GM12873 (cell line): Measurements from ENCODE around the gene PPP2R5E.

Source experiments
- TF ChIP-seq, protein P1 (sequence below): IDR thresholded peaks from 2 replicates; pipeline ENCODE4 v1.5.1; 2012; ENCODE audit warnings: low read depth, mild to moderate bottlenecking, moderate library complexity, low read length, control low read depth; ENCODE audit not compliant: insufficient read depth; ENCODE audit errors: missing control alignments

The PPP2R5E gene

DNA sequence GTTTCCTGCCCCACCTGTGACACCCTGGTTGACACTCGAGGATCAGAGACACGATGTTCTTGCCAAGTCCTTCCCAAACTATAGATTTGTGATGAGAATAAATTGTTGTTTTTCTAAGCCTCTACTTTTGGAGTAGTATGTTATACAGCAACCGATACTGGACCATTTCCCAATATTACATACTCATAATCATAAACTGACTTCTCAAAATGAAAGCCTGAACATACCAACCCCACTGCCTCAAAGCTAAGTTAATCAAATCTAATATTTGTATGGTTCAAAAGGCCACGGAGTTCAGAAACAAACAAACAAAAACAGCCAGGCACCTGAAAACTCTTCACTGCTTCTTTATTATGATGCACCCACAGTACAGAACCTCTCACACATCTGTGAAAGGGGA, 172.1 kb downstream of the PPP2R5E start:
- TF ChIP-seq, protein P1, sequence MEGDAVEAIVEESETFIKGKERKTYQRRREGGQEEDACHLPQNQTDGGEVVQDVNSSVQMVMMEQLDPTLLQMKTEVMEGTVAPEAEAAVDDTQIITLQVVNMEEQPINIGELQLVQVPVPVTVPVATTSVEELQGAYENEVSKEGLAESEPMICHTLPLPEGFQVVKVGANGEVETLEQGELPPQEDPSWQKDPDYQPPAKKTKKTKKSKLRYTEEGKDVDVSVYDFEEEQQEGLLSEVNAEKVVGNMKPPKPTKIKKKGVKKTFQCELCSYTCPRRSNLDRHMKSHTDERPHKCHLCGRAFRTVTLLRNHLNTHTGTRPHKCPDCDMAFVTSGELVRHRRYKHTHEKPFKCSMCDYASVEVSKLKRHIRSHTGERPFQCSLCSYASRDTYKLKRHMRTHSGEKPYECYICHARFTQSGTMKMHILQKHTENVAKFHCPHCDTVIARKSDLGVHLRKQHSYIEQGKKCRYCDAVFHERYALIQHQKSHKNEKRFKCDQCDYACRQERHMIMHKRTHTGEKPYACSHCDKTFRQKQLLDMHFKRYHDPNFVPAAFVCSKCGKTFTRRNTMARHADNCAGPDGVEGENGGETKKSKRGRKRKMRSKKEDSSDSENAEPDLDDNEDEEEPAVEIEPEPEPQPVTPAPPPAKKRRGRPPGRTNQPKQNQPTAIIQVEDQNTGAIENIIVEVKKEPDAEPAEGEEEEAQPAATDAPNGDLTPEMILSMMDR, result no peak

DNA sequence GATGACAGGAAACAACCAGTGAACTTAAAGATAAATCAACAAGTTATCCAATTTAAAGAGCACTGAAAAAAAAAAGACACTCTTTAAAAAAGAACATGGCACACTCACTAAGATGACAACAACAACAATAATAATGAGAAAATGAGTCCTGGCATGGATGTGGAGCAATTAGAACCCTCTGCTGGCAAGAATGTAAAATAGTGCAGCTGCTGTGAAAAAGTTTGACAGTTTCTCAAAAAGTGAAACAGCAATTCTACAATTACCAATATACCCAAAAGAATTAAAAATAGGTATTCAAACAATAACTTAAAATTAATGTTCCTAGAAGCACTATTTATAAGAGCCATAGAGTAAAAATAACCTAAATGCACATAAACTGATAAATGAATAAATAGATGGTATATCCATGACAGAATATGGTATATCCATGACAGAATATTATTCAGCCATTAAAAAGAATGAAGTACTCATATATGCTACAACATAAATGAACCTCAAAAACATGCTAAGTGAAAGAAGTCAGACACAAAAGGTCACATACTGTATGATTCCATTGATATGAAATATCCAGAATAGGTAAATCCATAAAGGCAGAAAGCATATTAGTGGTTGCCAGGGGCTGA, 175.3 kb downstream of the PPP2R5E start:
- TF ChIP-seq, protein P1, result no peak

DNA sequence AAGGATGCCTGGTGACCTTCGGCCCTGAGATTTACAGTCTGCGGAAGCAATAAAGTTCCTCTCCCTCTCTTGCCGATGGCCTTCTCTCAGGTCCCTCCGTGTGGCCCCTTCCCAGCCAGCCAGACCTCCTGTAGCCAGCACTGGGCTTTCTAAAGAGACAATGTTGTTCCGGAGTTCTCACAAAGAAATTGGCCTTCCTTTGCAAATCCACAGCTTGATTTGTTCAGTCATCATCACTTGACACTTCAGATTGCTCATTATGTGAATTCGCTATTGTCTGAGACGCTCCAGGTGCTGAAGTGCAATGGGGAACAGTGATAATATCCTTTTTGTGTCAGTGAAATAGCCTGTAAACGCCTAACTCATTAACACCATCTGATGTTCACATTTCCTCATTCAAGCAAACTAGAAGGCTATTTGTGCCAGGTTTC, 180.8 kb downstream of the PPP2R5E start:
- TF ChIP-seq, protein P1, result no peak

DNA sequence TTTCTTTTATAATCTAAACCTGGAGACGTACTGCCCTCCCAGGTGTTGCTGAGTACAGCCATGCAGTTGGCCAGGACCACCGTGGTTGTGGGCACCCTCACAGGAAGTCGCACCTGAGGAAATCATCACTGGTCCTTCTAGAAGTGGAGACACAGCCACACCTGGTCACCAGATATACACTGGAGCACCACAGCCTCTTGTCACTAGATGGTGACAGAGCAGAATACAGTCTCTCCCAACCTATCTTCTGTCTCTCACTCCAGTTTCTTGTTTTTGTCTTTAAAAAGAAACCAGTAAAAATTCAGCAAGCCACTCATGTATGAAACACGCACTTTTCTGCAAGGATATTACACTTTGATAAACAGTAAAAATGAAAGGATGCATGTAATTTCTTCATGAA, 181.4 kb downstream of the PPP2R5E start:
- TF ChIP-seq, protein P1, result peak; percentile 20

- TF ChIP-seq, protein P1, result no peak
Observed at GRCh38 chr14:63357841-63358240, 185.3 kb downstream of the PPP2R5E start.

DNA sequence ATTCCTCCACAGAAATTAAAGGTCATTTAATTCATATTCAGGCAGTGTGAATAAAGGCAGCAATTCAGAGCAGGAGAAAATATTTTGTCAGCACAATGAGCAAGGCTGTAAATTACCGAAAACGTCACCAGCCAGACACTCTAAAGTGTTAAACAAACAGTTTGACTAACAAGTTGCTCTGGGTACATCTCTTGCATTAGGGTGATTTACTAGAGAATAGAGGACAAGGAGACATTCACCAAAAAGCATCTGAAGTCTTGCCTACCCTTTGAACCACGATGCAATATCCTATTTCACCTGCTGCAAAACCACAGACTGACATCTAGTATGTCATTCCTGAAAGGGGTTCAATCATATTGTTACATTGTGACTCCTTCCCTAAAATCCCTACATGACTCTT, 197.4 kb downstream of the PPP2R5E start:
- TF ChIP-seq, protein P1, result no peak

- TF ChIP-seq, protein P1, result no peak
Observed at GRCh38 chr14:63344336-63344735, 198.8 kb downstream of the PPP2R5E start.
